A549 (cell line): Measurements from ENCODE around the gene TMEM214. TPM values are rescaled to one million over a fixed set of nuclear protein-coding genes. Genes with fewer than 3 reads are reported as not detected.
A peak's percentile ranks its signal among the peaks of the same experiment; 100 is the strongest.

Source experiments
- ATAC-seq, 2 experiments: fragments of 200-7000 bp in 1 of 2; fragments of >200 bp in 1 of 2; cut with Nextera tagmentation in 1 of 2; cut with Tn5 transposase in 1 of 2; 3 replicates each; pipeline versions ENCODE4 v1.8.0 to v1.9.1; 2018 to 2020; ENCODE audit warnings: mild to moderate bottlenecking in 1 of 2, moderate library complexity in 1 of 2
- CTCF ChIA-PET: fragments of 300-600 bp; sonication (Branson Sonifier 250); formaldehyde crosslinking; extraction: SDS; loops from one replicate; lab custom pipeline; 2021; ENCODE audit warnings: antibody characterized with exemption, inconsistent platforms; lab: Yijun Ruan, JAX
- POLR2A ChIA-PET: fragments of 350-600 bp; formaldehyde crosslinking; extraction: SDS; loops from one replicate; lab custom pipeline; 2021; ENCODE audit warnings: antibody characterized with exemption, inconsistent platforms; lab: Yijun Ruan, JAX
- DNase-seq, 2 experiments: peaks; one replicate each; pipeline versions ENCODE4 v3.0.0 to v3.0.0-alpha.2; 2011 to 2016; ENCODE audit warnings: low read depth in 1 of 2, low spot score in 1 of 2
- FAIRE-seq: peaks from 2 replicates; lab custom pipeline; 2011; peaks lifted over from hg19 to GRCh38; lab: Jason Lieb, UNC
- H3K27ac ChIP-seq, 2 experiments: fragments of >200 bp; sonication (Bioruptor Twin); formaldehyde crosslinking; 3 replicates each; pipeline ENCODE4 v1.5.1; 2016 to 2017
- H3K4me1 ChIP-seq: fragments of >200 bp; sonication (Bioruptor Twin); formaldehyde crosslinking; 3 replicates; pipeline ENCODE4 v1.6.1; 2016
- H3K4me2 ChIP-seq: fragments of >200 bp; sonication (Bioruptor Twin); formaldehyde crosslinking; 3 replicates; pipeline ENCODE4 v1.6.1; 2016
- H3K4me3 ChIP-seq: fragments of >200 bp; sonication (Bioruptor Twin); formaldehyde crosslinking; 3 replicates; pipeline ENCODE4 v1.5.1; 2016
- H3K9me3 ChIP-seq: fragments of >200 bp; sonication (Bioruptor Twin); formaldehyde crosslinking; 3 replicates; pipeline ENCODE4 v1.6.1; 2016
- BCL3 ChIP-seq: fragments of >200 bp; sonication (Bioruptor Twin); formaldehyde crosslinking; IDR thresholded peaks from 3 replicates; pipeline ENCODE4 v1.6.1; 2016
- BHLHE40 ChIP-seq: IDR thresholded peaks from 2 replicates; pipeline ENCODE4 v1.6.1; 2012; ENCODE audit warnings: low read depth, low read length, inconsistent platforms
- CTCF ChIP-seq: fragments of >200 bp; sonication (Bioruptor Twin); formaldehyde crosslinking; IDR thresholded peaks from 3 replicates; pipeline ENCODE4 v1.5.1; 2016
- ESRRA ChIP-seq: fragments of 150-350 bp; IDR thresholded peaks from 2 replicates; pipeline ENCODE4 v1.6.1; 2014; ENCODE audit warnings: mild to moderate bottlenecking, low read length, borderline replicate concordance
- FOSB ChIP-seq: fragments of 250-450 bp; sonication (Bioruptor Pico); IDR thresholded peaks from 2 replicates; pipeline ENCODE4 v1.5.0; 2020; ENCODE audit warnings: mild to moderate bottlenecking, moderate library complexity
- HEYL ChIP-seq: fragments of 250-450 bp; sonication (Bioruptor Pico); IDR thresholded peaks from 2 replicates; pipeline ENCODE4 v1.8.0; 2021; ENCODE audit warnings: mild to moderate bottlenecking, moderate library complexity
- HOXA7 ChIP-seq: fragments of 250-450 bp; sonication (Bioruptor Pico); IDR thresholded peaks from 2 replicates; pipeline ENCODE4 v1.5.0; 2020; ENCODE audit warnings: mild to moderate bottlenecking, moderate library complexity
- JUNB ChIP-seq: fragments of >200 bp; sonication (Bioruptor Twin); formaldehyde crosslinking; IDR thresholded peaks from 2 replicates; pipeline ENCODE4 v1.6.1; 2016
- MAFK ChIP-seq: fragments of 450-650 bp; IDR thresholded peaks from 2 replicates; pipeline ENCODE4 v1.6.1; 2014; ENCODE audit not compliant: partially characterized antibody
- MYC ChIP-seq: IDR thresholded peaks from 2 replicates; pipeline ENCODE4 v1.6.1; 2012; ENCODE audit warnings: mild to moderate bottlenecking, inconsistent platforms, low read length, improper control_type of control experiment, borderline replicate concordance
- NR3C1 ChIP-seq: fragments of >200 bp; sonication (Bioruptor Twin); formaldehyde crosslinking; IDR thresholded peaks from 3 replicates; pipeline ENCODE4 v1.6.1; 2017
- PBX3 ChIP-seq: IDR thresholded peaks from 2 replicates; pipeline ENCODE4 v1.6.1; 2012
- PHF8 ChIP-seq: fragments of 200-600 bp; sonication (generic); IDR thresholded peaks from 2 replicates; pipeline ENCODE4 v1.6.1; 2016; ENCODE audit warnings: low read depth, mild to moderate bottlenecking, antibody characterized with exemption, moderate library complexity, borderline replicate concordance
- RCOR1 ChIP-seq: fragments of 150-350 bp; IDR thresholded peaks from 2 replicates; pipeline ENCODE4 v1.6.1; 2014; ENCODE audit warnings: antibody characterized with exemption, low read length, low read depth
- RFX5 ChIP-seq: fragments of 450-650 bp; IDR thresholded peaks from 2 replicates; pipeline ENCODE4 v1.7.1; 2014; ENCODE audit warnings: antibody characterized with exemption, mild to moderate bottlenecking, moderate library complexity
- RNF2 ChIP-seq: fragments of 200-600 bp; sonication (generic); IDR thresholded peaks from 2 replicates; pipeline ENCODE4 v1.6.1; 2016; ENCODE audit warnings: low read depth, mild to moderate bottlenecking, antibody characterized with exemption, moderate library complexity, borderline replicate concordance
- TP53 ChIP-seq: fragments of 250-450 bp; sonication (Bioruptor Pico); IDR thresholded peaks from 2 replicates; pipeline ENCODE4 v1.5.0; 2021; ENCODE audit warnings: mild to moderate bottlenecking, moderate library complexity
- ZC3H11A ChIP-seq: fragments of 450-650 bp; IDR thresholded peaks from 2 replicates; pipeline ENCODE4 v1.6.1; 2014; ENCODE audit warnings: antibody characterized with exemption, mild to moderate bottlenecking
- ZFP36 ChIP-seq: fragments of 450-650 bp; IDR thresholded peaks from 2 replicates; pipeline ENCODE4 v1.6.1; 2014; ENCODE audit warnings: borderline replicate concordance; ENCODE audit not compliant: partially characterized antibody
- WGBS: methylation state at CpG from one replicate; pipeline ENCODE4 v1.1.6; 2017; ENCODE audit errors: missing lambda C conversion rate; 5-methylcytosine and 5-hydroxymethylcytosine counted together
- polyA plus RNA-seq, 4 experiments: library from polyadenylated mRNA; depleted of rRNA in 3 of 4; stranded (reverse); fragments of >200 nt; fragmentation: RNase III in 1 of 4; extraction: RNeasy Plus Mini Kit Qiagen cat#74134 plus additional on column Dnase treatment in 1 of 4; gene quantifications; 2 replicates in 3 of 4; 3 replicates in 1 of 4; pipeline ENCODE4 v1.2.3, GENCODE V29; 2011 to 2017
- TF ChIP-seq, protein P1 (sequence below): IDR thresholded peaks from 2 replicates; pipeline ENCODE4 v1.6.1; 2012
- TF ChIP-seq, protein P2 (sequence below): fragments of 200-600 bp; sonication (generic); IDR thresholded peaks from 2 replicates; pipeline ENCODE4 v1.6.1; 2016; ENCODE audit warnings: antibody characterized with exemption, mild to moderate bottlenecking, moderate library complexity

The TMEM214 gene
- polyA plus RNA-seq, 2 of the 4 experiments (the other 2 are of a cell fraction): 54.3 to 74.9 TPM

- ATAC-seq (no peak), FAIRE-seq (no peak), DNase-seq (no peak)
- TF ChIP-seq CTCF: no peak
- no peak for TF ChIP-seq ZFP36
- no peak for TF ChIP-seq MYC
- no peak for TF ChIP-seq TP53
- no peak for TF ChIP-seq PBX3
- TF ChIP-seq PHF8: no peak
- TF ChIP-seq MAFK: no peak
- no peak for TF ChIP-seq RNF2
- no peak for TF ChIP-seq RCOR1
- TF ChIP-seq HOXA7: no peak
- TF ChIP-seq, protein P1, sequence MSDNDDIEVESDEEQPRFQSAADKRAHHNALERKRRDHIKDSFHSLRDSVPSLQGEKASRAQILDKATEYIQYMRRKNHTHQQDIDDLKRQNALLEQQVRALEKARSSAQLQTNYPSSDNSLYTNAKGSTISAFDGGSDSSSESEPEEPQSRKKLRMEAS: no peak
- TF ChIP-seq ESRRA: no peak
- TF ChIP-seq NR3C1: no peak
- TF ChIP-seq BCL3: no peak
- TF ChIP-seq, protein P2, sequence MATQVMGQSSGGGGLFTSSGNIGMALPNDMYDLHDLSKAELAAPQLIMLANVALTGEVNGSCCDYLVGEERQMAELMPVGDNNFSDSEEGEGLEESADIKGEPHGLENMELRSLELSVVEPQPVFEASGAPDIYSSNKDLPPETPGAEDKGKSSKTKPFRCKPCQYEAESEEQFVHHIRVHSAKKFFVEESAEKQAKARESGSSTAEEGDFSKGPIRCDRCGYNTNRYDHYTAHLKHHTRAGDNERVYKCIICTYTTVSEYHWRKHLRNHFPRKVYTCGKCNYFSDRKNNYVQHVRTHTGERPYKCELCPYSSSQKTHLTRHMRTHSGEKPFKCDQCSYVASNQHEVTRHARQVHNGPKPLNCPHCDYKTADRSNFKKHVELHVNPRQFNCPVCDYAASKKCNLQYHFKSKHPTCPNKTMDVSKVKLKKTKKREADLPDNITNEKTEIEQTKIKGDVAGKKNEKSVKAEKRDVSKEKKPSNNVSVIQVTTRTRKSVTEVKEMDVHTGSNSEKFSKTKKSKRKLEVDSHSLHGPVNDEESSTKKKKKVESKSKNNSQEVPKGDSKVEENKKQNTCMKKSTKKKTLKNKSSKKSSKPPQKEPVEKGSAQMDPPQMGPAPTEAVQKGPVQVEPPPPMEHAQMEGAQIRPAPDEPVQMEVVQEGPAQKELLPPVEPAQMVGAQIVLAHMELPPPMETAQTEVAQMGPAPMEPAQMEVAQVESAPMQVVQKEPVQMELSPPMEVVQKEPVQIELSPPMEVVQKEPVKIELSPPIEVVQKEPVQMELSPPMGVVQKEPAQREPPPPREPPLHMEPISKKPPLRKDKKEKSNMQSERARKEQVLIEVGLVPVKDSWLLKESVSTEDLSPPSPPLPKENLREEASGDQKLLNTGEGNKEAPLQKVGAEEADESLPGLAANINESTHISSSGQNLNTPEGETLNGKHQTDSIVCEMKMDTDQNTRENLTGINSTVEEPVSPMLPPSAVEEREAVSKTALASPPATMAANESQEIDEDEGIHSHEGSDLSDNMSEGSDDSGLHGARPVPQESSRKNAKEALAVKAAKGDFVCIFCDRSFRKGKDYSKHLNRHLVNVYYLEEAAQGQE: no peak
- no peak for TF ChIP-seq BHLHE40
- no peak for TF ChIP-seq HEYL
- no peak for TF ChIP-seq FOSB (CRISPR knock-in tag)
- no peak for TF ChIP-seq RFX5
- peaks cover 27% of the 10 kb centered on the region for H3K4me1 ChIP-seq
- ChIA-PET CTCF (interaction anchor here (0.8 to 12.2 kb wide), 5 partner anchors 9 to 164 kb away, joined by 3 to 758 read pairs (median 4); partner anchors contain the start of genes DPYSL5 and MAPRE3), POLR2A (interaction anchor here (0.9 kb wide), 1 partner anchor 42 kb away, joined by 3 read pairs; no protein-coding TSS in a partner anchor)
- no peak overlapping the region for H3K4me3 ChIP-seq
- H3K4me2 ChIP-seq: no peak overlapping the region
- H3K27ac ChIP-seq: no peak overlapping the region
- H3K9me3 ChIP-seq: no peaks in the 10 kb centered on the region
Observed at GRCh38 chr2:27009083-27009482, 23.7 kb upstream of the TMEM214 start.

DNA sequence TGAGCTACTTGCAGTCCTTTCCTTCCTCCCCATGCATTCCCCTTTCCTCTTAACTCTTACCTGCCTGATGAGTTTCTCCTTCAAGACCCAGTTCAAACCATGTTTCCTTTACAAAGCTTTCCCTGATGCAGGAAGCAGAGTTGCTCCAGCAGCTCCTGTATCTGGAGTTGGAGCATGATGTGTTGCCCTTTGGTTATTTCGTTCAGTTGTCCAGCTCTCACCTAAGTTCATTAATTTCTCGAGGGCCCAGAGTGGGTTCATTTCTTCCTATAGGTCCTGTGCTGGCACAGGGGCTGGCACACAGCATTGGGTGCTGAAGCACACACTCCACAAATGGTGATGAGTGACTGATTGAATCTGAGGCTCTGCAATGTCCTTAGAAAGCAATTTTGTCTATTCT lies 23.0 kb upstream of the TMEM214 start:
- Histone ChIP-seq H3K9me3 (no peaks in the 10 kb centered on the region), H3K4me1 (peaks cover 27% of the 10 kb centered on the region), H3K27ac (peak overlapping the region; percentile 60 to 79; a peak in 5 of 6 replicates), H3K4me2 (peak overlapping the region; percentile 51), H3K4me3 (no peak overlapping the region)
- no peak for ATAC-seq
- WGBS: 49% methylated on average over 2 of the region's 2 CpGs
- ChIA-PET POLR2A (interaction anchor here (0.9 kb wide), 1 partner anchor 41 kb away, joined by 3 read pairs; no protein-coding TSS in a partner anchor), CTCF (interaction anchor here (1.0 to 12.2 kb wide), 7 partner anchors 12 to 164 kb away, joined by 3 to 758 read pairs (median 6); partner anchors contain the start of genes DPYSL5 and MAPRE3)
- no peak for DNase-seq
- TF ChIP-seq JUNB: no peak
- no peak for TF ChIP-seq ZC3H11A
- no peak for TF ChIP-seq TP53
- FAIRE-seq: no peak
